Glutamatergic neuron (in vitro differentiated cells): ENCODE measurements around the gene FCRL5. TPM values are rescaled to one million over a fixed set of nuclear protein-coding genes. Genes with fewer than 3 reads are reported as not detected.

ENCODE experiments used
- DNase-seq: peaks from one replicate; pipeline ENCODE4 v3.0.0; 2022
- H3K27ac Mint-ChIP-seq: one replicate; pipeline ENCODE4 v1.8.0; 2020; ENCODE audit warnings: mild to moderate bottlenecking, mixed read lengths, inconsistent platforms; ENCODE audit not compliant: unreplicated experiment
- H3K27me3 Mint-ChIP-seq: one replicate; pipeline ENCODE4 v1.8.0; 2020; ENCODE audit warnings: mild to moderate bottlenecking, moderate library complexity, mixed read lengths, inconsistent platforms; ENCODE audit not compliant: unreplicated experiment
- H3K36me3 Mint-ChIP-seq: one replicate; pipeline ENCODE4 v1.8.0; 2020; ENCODE audit warnings: mild to moderate bottlenecking, mixed read lengths, inconsistent platforms; ENCODE audit not compliant: unreplicated experiment
- H3K4me1 Mint-ChIP-seq: one replicate; pipeline ENCODE4 v1.8.0; 2020; ENCODE audit warnings: mild to moderate bottlenecking, low read depth, mixed read lengths, inconsistent platforms; ENCODE audit not compliant: unreplicated experiment
- H3K4me3 Mint-ChIP-seq: one replicate; pipeline ENCODE4 v1.8.0; 2020; ENCODE audit warnings: mild to moderate bottlenecking, mixed read lengths, inconsistent platforms; ENCODE audit not compliant: unreplicated experiment
- H3K9me3 Mint-ChIP-seq: one replicate; pipeline ENCODE4 v1.8.0; 2020; ENCODE audit warnings: mild to moderate bottlenecking, moderate library complexity, mixed read lengths, inconsistent platforms; ENCODE audit not compliant: unreplicated experiment
- total RNA-seq: library from RNA; stranded (reverse); fragmentation: NEBNext Ultra II Directional; extraction: Animal tissue kit (Norgen Biotek cat#: 25700); gene quantifications from one replicate; pipeline ENCODE4 v1.2.1, GENCODE V29; 2021; ENCODE audit not compliant: unreplicated experiment
- TF ChIP-seq, protein P1 (sequence below): fragments of 200-600 bp; sonication (generic); IDR thresholded peaks from one replicate; pipeline ENCODE4 v1.5.0; 2021; ENCODE audit not compliant: partially characterized antibody, unreplicated experiment

FCRL5 gene
- total RNA-seq, 1 donor from 2014 or later: not detected

DNA sequence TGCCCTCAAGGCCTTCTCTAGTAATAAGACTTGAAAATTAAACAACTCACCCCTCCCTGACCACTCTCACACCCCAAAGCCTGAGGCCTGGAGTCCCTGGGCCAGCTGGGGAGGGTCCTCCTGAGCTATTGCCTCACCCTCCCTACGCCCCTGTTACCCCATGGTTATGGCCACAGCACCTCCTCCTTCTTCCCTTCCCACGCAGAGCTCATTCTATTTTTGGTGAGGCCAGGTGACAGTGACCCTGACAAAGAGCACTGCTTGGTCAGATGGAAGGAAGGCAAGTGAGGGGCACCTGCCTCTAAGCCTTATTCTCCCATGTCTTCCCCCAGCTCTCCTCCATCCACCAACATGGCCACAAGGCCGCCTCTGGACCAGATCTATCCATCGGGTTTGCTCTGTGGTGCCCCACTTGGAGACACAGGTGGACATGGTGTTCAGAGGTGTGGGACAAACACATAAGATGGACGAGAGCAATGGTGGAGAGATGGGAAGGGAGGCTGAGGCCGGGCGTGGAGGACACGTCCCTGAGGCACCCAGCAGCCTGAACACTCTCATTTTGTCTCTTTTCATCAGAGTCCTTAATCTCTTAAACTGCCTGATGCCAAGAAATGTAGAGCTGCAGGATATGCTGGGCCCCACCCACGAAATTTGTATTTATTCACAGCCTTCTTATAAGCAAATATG lies 42.6 kb downstream of the FCRL5 start:
- Mint-ChIP-seq H3K4me1 (no peaks in the 10 kb centered on the region), H3K27me3 (no peaks in the 10 kb centered on the region), H3K9me3 (peaks cover 3% of the 10 kb centered on the region), H3K4me3 (no peak overlapping the region), H3K36me3 (no peaks in the 10 kb centered on the region), H3K27ac (no peak overlapping the region)
- no peak for DNase-seq
- TF ChIP-seq, protein P1, sequence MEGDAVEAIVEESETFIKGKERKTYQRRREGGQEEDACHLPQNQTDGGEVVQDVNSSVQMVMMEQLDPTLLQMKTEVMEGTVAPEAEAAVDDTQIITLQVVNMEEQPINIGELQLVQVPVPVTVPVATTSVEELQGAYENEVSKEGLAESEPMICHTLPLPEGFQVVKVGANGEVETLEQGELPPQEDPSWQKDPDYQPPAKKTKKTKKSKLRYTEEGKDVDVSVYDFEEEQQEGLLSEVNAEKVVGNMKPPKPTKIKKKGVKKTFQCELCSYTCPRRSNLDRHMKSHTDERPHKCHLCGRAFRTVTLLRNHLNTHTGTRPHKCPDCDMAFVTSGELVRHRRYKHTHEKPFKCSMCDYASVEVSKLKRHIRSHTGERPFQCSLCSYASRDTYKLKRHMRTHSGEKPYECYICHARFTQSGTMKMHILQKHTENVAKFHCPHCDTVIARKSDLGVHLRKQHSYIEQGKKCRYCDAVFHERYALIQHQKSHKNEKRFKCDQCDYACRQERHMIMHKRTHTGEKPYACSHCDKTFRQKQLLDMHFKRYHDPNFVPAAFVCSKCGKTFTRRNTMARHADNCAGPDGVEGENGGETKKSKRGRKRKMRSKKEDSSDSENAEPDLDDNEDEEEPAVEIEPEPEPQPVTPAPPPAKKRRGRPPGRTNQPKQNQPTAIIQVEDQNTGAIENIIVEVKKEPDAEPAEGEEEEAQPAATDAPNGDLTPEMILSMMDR: no peak

- no peak overlapping the region for H3K4me3 Mint-ChIP-seq
- peak; percentile 71 for DNase-seq
- H3K27me3 Mint-ChIP-seq: no peaks in the 10 kb centered on the region
- no peak overlapping the region for H3K27ac Mint-ChIP-seq
- no peaks in the 10 kb centered on the region for H3K36me3 Mint-ChIP-seq
- peaks cover 3% of the 10 kb centered on the region for H3K9me3 Mint-ChIP-seq
- TF ChIP-seq, protein P1: peak; percentile 67
- H3K4me1 Mint-ChIP-seq: no peaks in the 10 kb centered on the region
These were observed 46.6 kb downstream of the FCRL5 start for GRCh38 chr1:157505481-157506272.

GRCh38 chr1:157504646-157505045 lies 47.7 kb downstream of the FCRL5 start:
- no peak overlapping the region for H3K4me3 Mint-ChIP-seq
- no peak overlapping the region for H3K27ac Mint-ChIP-seq
- no peaks in the 10 kb centered on the region for H3K36me3 Mint-ChIP-seq
- H3K9me3 Mint-ChIP-seq: peaks cover 3% of the 10 kb centered on the region
- TF ChIP-seq, protein P1: no peak
- H3K4me1 Mint-ChIP-seq: no peaks in the 10 kb centered on the region
- no peak for DNase-seq
- no peaks in the 10 kb centered on the region for H3K27me3 Mint-ChIP-seq

- H3K36me3 Mint-ChIP-seq: no peaks in the 10 kb centered on the region
- no peak overlapping the region for H3K4me3 Mint-ChIP-seq
- H3K27me3 Mint-ChIP-seq: no peaks in the 10 kb centered on the region
- H3K4me1 Mint-ChIP-seq: no peaks in the 10 kb centered on the region
- H3K27ac Mint-ChIP-seq: no peak overlapping the region
- DNase-seq: no peak
- TF ChIP-seq, protein P1: no peak
- no peaks in the 10 kb centered on the region for H3K9me3 Mint-ChIP-seq
These were observed 52.8 kb downstream of the FCRL5 start for GRCh38 chr1:157499521-157499920.

GRCh38 chr1:157498736-157499090 lies 53.6 kb downstream of the FCRL5 start:
- H3K4me3 Mint-ChIP-seq: no peak overlapping the region
- no peaks in the 10 kb centered on the region for H3K36me3 Mint-ChIP-seq

More at GRCh38 chr1:157498736-157499090, 53.6 kb downstream of the FCRL5 start:
- DNase-seq: no peak
- no peaks in the 10 kb centered on the region for H3K9me3 Mint-ChIP-seq
- TF ChIP-seq, protein P1: no peak
- no peaks in the 10 kb centered on the region for H3K27me3 Mint-ChIP-seq
- H3K4me1 Mint-ChIP-seq: no peaks in the 10 kb centered on the region
- no peak overlapping the region for H3K27ac Mint-ChIP-seq
